GM12878 (cell line): ENCODE results near the gene INTS14. TPM values are rescaled to one million over a fixed set of nuclear protein-coding genes. Genes with fewer than 3 reads are reported as not detected.

Experiments used
- ATAC-seq: fragments of 200-7000 bp; cut with Tn5 transposase; 3 replicates; pipeline ENCODE4 v1.9.1; 2020; ENCODE audit warnings: mild to moderate bottlenecking, moderate library complexity
- BruUV-seq: library from RNA; stranded (reverse); fragments of 400-500 nt; replicated peaks from 2 replicates; lab custom pipeline; 2021; lab: Mats Ljungman, UMichigan
- CTCF ChIA-PET: fragments of 300-600 bp; sonication (Branson Sonifier 250); formaldehyde crosslinking; extraction: SDS; loops from one replicate; lab custom pipeline; 2021; ENCODE audit warnings: inconsistent platforms; lab: Yijun Ruan, JAX
- POLR2A ChIA-PET: fragments of 350-600 bp; formaldehyde crosslinking; extraction: SDS; loops from one replicate; lab custom pipeline; 2021; ENCODE audit warnings: inconsistent platforms; lab: Charles Lee
- RAD21 ChIA-PET: fragments of 300-600 bp; sonication (Branson Sonifier 250); formaldehyde crosslinking; loops from one replicate; lab custom pipeline; 2023; ENCODE audit warnings: antibody characterized with exemption; ENCODE audit not compliant: unreplicated experiment; lab: Charles Lee
- SMC1A ChIA-PET: fragments of 300-600 bp; sonication (Branson Sonifier 250); formaldehyde crosslinking; loops from one replicate; lab custom pipeline; 2023; ENCODE audit not compliant: unreplicated experiment, uncharacterized antibody; lab: Charles Lee
- DNase-seq: peaks from one replicate; pipeline ENCODE4 v3.0.0-alpha.2; 2011; ENCODE audit warnings: low read depth, low spot score
- FAIRE-seq: peaks from 3 replicates; lab custom pipeline; 2011; peaks lifted over from hg19 to GRCh38; lab: Jason Lieb, UNC
- H2AFZ ChIP-seq: 2 replicates; pipeline ENCODE4 v1.6.0; 2011; ENCODE audit warnings: low read depth, low read length, control low read depth; ENCODE audit not compliant: control insufficient read depth
- H3K27ac ChIP-seq: 2 replicates; pipeline ENCODE4 v1.5.1; 2011; ENCODE audit warnings: control low read depth; ENCODE audit not compliant: control insufficient read depth, insufficient read depth
- H3K27me3 ChIP-seq, 2 experiments: replicated peaks in 1 of 2; 2 replicates each; pipeline versions ENCODE4 v1.6.0 to v1.6.1; 2011; ENCODE audit warnings: low read length in 1 of 2; ENCODE audit not compliant: control insufficient read depth in 2 of 2, insufficient read depth in 2 of 2
- H3K36me3 ChIP-seq, 2 experiments: 2 replicates each; pipeline ENCODE4 v1.5.1; 2011; ENCODE audit warnings: low read length in 1 of 2; ENCODE audit not compliant: control insufficient read depth in 2 of 2, insufficient read depth in 2 of 2
- H3K4me1 ChIP-seq: 2 replicates; pipeline ENCODE4 v1.6.1; 2011; ENCODE audit warnings: mild to moderate bottlenecking, low read length, moderate library complexity, mixed read lengths; ENCODE audit not compliant: control insufficient read depth, insufficient read depth
- H3K4me2 ChIP-seq: 2 replicates; pipeline ENCODE4 v1.6.0; 2011; ENCODE audit warnings: control low read depth; ENCODE audit not compliant: control insufficient read depth, insufficient read depth
- H3K4me3 ChIP-seq: fragments of 200-600 bp; sonication (generic); 2 replicates; pipeline ENCODE4 v1.5.1; 2016
- H3K79me2 ChIP-seq: 2 replicates; pipeline ENCODE4 v1.6.0; 2011; ENCODE audit warnings: low read length; ENCODE audit not compliant: control insufficient read depth, insufficient read depth
- H3K9ac ChIP-seq: 2 replicates; pipeline ENCODE4 v1.8.0; 2011; ENCODE audit warnings: low read length, control low read depth, mixed read lengths; ENCODE audit not compliant: control insufficient read depth, insufficient read depth
- H3K9me3 ChIP-seq: replicated peaks from 3 replicates; pipeline ENCODE4 v1.5.1; 2011; ENCODE audit warnings: mild to moderate bottlenecking, low read length; ENCODE audit not compliant: control insufficient read depth, insufficient read depth
- H4K20me1 ChIP-seq: 2 replicates; pipeline ENCODE4 v1.6.0; 2011; ENCODE audit not compliant: control insufficient read depth, insufficient read depth
- BACH1 ChIP-seq: fragments of 450-650 bp; IDR thresholded peaks from 2 replicates; pipeline ENCODE4 v1.6.1; 2017; ENCODE audit warnings: mild to moderate bottlenecking, borderline replicate concordance
- CREM ChIP-seq: IDR thresholded peaks from 2 replicates; pipeline ENCODE4 v1.6.1; 2014; ENCODE audit warnings: antibody characterized with exemption, low read depth
- KAT2A ChIP-seq: conservative IDR thresholded peaks from 2 replicates; pipeline ENCODE4 v1.6.1; 2011; ENCODE audit warnings: low read depth, low read length; ENCODE audit not compliant: control insufficient read depth
- KDM1A ChIP-seq: fragments of 200-600 bp; sonication (generic); IDR thresholded peaks from 2 replicates; pipeline ENCODE4 v1.6.1; 2016; ENCODE audit warnings: borderline replicate concordance
- MEF2A ChIP-seq: IDR thresholded peaks from 2 replicates; pipeline ENCODE4 v1.6.1; 2011; ENCODE audit warnings: low read depth, mild to moderate bottlenecking, low read length, moderate library complexity; ENCODE audit not compliant: insufficient read depth
- MLLT1 ChIP-seq: fragments of 450-650 bp; IDR thresholded peaks from 2 replicates; pipeline ENCODE4 v1.6.1; 2016; ENCODE audit warnings: mild to moderate bottlenecking
- RELA ChIP-seq: fragments of 450-650 bp; IDR thresholded peaks from 2 replicates; pipeline ENCODE4 v1.8.0; 2014; ENCODE audit warnings: borderline replicate concordance; ENCODE audit not compliant: partially characterized antibody
- TAF1 ChIP-seq: IDR thresholded peaks from 2 replicates; pipeline ENCODE4 v1.6.1; 2011; ENCODE audit warnings: mild to moderate bottlenecking, low read depth, low read length, borderline replicate concordance
- ZNF217 ChIP-seq: fragments of 450-650 bp; IDR thresholded peaks from 2 replicates; pipeline ENCODE4 v1.6.1; 2017; ENCODE audit warnings: antibody characterized with exemption, mild to moderate bottlenecking
- ZZZ3 ChIP-seq: IDR thresholded peaks from 2 replicates; pipeline ENCODE4 v1.6.1; 2011; ENCODE audit warnings: low read depth; ENCODE audit not compliant: control insufficient read depth, insufficient read length
- WGBS: methylation state at CpG from one replicate; pipeline ENCODE4 v1.1.6; 2016; ENCODE audit warnings: low lambda C conversion rate; ENCODE audit not compliant: insufficient replicate concordance, insufficient coverage; ENCODE audit errors: missing lambda C conversion rate; 5-methylcytosine and 5-hydroxymethylcytosine counted together
- in situ Hi-C: fragments of 300-500 bp; cut with MboI; formaldehyde crosslinking; loops from 9 replicates; pipeline ENCODE4 v1.14.3; 2018; ENCODE audit warnings: mixed read lengths
- intact Hi-C: fragments of 100-400 bp; cut with micrococcal nuclease; formaldehyde crosslinking; loops from one replicate; pipeline ENCODE4 v1.14.2; 2022; ENCODE audit not compliant: unreplicated experiment
- polyA plus RNA-seq, 11 experiments: library from polyadenylated mRNA; depleted of rRNA in 4 of 11; unstranded in 6 of 11; stranded (reverse) in 5 of 11; fragments of >200 nt; fragmentation: Nextera tagmentation in 4 of 11; fragmentation: Illumina TruSeq in 1 of 11; extraction: Ambion mirVana in 4 of 11; extraction: Trizol in 1 of 11; gene quantifications; 1 replicate in 1 of 11; 2 replicates in 10 of 11; pipeline versions ENCODE4 v1.2.1 to v1.2.3, GENCODE V29; 2011 to 2016; ENCODE audit warnings: inconsistent platforms in 2 of 11, missing spikeins in 2 of 11, low read depth in 1 of 11
- total RNA-seq, 4 experiments: library from RNA; depleted of rRNA in 3 of 4; stranded (reverse); fragments of >200 nt in 3 of 4; fragmentation: Illumina TruSeq in 1 of 4; extraction: Trizol in 1 of 4; gene quantifications; 2 replicates each; pipeline versions ENCODE4 v1.2.1 to v1.2.3, GENCODE V29; 2013 to 2021

Gene INTS14
- total and polyA plus RNA-seq, 10 of the 15 experiments (the other 5 are each of a cell fraction or from before 2014, with no cell fraction given): 36.8 to 76.9 (median 47.7) TPM

DNA sequence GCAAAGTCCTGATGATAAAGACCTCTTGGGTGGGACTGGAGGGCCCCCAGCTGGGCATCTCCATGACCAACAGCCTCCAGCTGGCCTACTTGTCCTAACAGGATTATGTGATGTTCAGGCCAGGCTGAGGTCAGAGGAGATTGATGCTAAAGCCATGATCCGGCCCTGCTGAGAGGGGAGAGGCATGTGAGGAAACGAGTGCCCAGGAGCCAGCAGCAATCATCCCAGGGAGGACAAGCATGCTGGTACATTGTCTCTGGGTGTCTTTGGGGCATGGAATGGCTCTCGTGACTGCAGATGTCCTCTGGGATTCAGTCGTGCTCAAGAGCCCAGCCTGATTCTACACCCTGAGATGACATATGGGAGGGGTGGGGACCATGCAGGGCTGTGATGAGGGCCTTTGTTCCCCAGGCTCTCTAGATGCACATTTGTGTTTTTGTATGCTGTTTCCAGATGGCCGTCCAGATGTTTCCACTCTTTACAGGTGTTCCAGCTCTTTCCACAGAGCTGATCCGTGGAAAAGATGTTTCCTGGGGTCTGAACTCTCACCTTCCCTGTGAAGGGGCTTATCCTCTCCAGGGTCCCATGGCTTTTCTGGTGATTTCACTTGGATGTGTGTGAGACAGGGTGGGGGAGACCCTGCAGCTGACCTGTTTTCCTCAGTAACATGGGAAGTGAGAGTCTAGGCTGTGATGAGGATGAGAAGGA, 31.0 kb upstream of the INTS14 start (continued):
- TF ChIP-seq ZNF217: no peak

DNA sequence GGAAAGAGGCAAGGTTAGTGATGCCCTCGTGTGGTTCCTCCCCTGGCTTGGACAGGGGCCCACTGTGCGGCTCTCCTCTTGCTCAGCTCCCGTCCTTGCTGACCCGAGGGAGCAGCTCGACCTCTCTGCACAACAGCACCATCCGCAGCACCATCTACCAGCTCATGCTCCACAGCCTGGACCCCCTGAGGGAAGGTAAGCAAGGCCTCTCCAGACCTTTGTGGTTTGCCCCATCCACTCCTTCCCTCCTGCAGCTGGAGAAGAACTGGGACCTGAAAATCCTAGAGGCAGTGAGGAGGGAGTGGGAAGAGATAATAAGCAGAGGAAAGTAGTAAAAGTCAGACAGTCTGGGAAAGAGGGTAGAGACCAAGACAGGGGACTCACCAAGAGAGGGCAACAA, 28.6 kb upstream of the INTS14 start:
- TF ChIP-seq MLLT1: no peak
- TF ChIP-seq ZZZ3: no peak
- no peak for TF ChIP-seq KDM1A
- no peak for TF ChIP-seq KAT2A
- no peak for TF ChIP-seq CREM
- TF ChIP-seq TAF1: no peak
- TF ChIP-seq RELA: no peak
- no peak for TF ChIP-seq MEF2A
- no peak for TF ChIP-seq BACH1
- Histone ChIP-seq H3K27me3 (no peaks in the 10 kb centered on the region), H3K4me1 (no peaks in the 10 kb centered on the region), H3K4me2 (no peak overlapping the region), H3K9ac (no peak overlapping the region), H3K9me3 (no peaks in the 10 kb centered on the region), H3K4me3 (no peak overlapping the region), H3K79me2 (no peaks in the 10 kb centered on the region), H3K36me3 (no peaks in the 10 kb centered on the region; a peak in 1 of 4 replicates), H2AFZ (no peak overlapping the region), H3K27ac (no peak overlapping the region), H4K20me1 (no peaks in the 10 kb centered on the region)
- POLR2A ChIA-PET: interaction anchor here (0.6 kb wide), 1 partner anchor 198 kb away, joined by 3 read pairs; no protein-coding TSS in a partner anchor
- CTCF ChIA-PET: interaction anchor here (0.6 to 15.8 kb wide), 18 partner anchors 9 to 649 kb away, joined by 3 to 192 read pairs (median 8); no protein-coding TSS in a partner anchor
- SMC1A ChIA-PET: interaction anchor here (0.6 to 3.6 kb wide), 7 partner anchors 8 to 277 kb away, joined by 3 to 43 read pairs (median 4); partner anchors contain the start of gene RAB11A
- intact Hi-C loops (loop anchor here (5.0 to 10.0 kb wide), 4 partner anchors 193 to 648 kb away; no protein-coding TSS in a partner anchor), in situ Hi-C loops (no loop called here)
- DNase-seq (no peak), FAIRE-seq (no peak), ATAC-seq (no peak; the same call in 2 of the 3 replicates)
- BruUV-seq: no TSS peak
- WGBS: 62% methylated on average over 6 of the region's 6 CpGs
- RAD21 ChIA-PET: interaction anchor here (0.6 to 8.2 kb wide), 5 partner anchors 28 to 1255 kb away, joined by 3 to 69 read pairs (median 4); partner anchors contain the start of gene INTS14
